Retinal pigment epithelial cell (primary cell): Measurements from ENCODE around the gene MAP2K7.

Source experiments
- DNase-seq: peaks from one replicate; pipeline ENCODE4 v3.0.0-alpha.2; 2010; ENCODE audit warnings: low read depth
- H3K4me3 ChIP-seq: 2 replicates; pipeline ENCODE4 v1.5.1; 2011; ENCODE audit warnings: mild to moderate bottlenecking, low read length, control low read depth, moderate library complexity
- TF ChIP-seq, protein P1 (sequence below): conservative IDR thresholded peaks from 2 replicates; pipeline ENCODE4 v1.5.1; 2011; ENCODE audit warnings: low read depth, low read length, control low read depth, inconsistent platforms

The MAP2K7 gene

DNA sequence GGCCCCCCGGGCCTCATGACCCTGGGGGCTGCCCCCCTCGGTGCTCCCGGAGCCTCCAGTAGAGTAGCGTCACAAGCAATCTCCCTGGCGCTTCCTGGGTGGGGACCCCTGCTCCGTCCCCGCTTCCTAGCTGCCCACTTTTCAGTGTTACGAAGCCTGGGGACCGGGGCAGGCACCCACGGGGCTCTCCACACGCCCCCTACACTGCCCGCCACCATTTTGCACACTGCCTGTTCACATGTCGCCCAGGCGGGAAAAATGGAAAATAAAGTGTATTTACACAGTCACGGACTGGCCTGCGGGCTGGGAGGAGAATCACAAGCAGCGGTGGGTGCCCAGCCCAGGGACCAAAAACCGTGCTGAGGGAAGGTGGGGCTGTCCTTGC, 39.0 kb upstream of the MAP2K7 start:
- no peak for DNase-seq
- no peak overlapping the region for H3K4me3 ChIP-seq
- TF ChIP-seq, protein P1, sequence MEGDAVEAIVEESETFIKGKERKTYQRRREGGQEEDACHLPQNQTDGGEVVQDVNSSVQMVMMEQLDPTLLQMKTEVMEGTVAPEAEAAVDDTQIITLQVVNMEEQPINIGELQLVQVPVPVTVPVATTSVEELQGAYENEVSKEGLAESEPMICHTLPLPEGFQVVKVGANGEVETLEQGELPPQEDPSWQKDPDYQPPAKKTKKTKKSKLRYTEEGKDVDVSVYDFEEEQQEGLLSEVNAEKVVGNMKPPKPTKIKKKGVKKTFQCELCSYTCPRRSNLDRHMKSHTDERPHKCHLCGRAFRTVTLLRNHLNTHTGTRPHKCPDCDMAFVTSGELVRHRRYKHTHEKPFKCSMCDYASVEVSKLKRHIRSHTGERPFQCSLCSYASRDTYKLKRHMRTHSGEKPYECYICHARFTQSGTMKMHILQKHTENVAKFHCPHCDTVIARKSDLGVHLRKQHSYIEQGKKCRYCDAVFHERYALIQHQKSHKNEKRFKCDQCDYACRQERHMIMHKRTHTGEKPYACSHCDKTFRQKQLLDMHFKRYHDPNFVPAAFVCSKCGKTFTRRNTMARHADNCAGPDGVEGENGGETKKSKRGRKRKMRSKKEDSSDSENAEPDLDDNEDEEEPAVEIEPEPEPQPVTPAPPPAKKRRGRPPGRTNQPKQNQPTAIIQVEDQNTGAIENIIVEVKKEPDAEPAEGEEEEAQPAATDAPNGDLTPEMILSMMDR = no peak

DNA sequence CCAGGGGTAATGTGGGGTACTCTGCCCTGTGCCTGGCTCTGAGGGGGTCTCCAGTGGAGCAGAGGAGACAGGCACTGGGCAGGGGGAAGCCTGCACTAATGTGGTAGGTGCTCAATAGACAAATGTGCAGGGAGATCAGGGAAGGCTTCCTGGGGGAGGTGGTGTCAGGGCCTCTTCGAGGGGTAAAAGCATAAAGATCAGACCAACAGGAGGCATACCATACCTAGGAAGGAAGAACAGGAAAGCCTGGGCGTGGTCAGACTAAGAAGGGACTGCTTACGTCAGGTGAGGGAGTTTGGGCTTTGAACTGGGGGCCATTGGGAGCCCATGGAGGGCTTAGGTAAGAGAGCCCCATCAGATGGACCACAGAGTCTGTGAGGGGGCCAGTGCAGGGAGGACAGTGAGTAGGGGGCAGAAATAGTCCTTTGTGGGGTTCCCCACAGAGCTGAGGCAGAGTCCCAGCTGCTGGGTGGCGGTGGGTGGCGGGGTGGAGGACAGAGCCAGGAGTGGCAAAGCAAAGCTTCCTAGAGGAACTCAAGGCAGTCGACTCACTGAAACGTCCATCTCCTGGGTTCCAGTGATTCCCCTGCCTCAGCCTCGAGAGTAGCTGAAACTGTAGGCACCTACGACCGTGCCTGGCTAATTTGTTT, 38.3 kb upstream of the MAP2K7 start:
- DNase-seq = no peak

DNA sequence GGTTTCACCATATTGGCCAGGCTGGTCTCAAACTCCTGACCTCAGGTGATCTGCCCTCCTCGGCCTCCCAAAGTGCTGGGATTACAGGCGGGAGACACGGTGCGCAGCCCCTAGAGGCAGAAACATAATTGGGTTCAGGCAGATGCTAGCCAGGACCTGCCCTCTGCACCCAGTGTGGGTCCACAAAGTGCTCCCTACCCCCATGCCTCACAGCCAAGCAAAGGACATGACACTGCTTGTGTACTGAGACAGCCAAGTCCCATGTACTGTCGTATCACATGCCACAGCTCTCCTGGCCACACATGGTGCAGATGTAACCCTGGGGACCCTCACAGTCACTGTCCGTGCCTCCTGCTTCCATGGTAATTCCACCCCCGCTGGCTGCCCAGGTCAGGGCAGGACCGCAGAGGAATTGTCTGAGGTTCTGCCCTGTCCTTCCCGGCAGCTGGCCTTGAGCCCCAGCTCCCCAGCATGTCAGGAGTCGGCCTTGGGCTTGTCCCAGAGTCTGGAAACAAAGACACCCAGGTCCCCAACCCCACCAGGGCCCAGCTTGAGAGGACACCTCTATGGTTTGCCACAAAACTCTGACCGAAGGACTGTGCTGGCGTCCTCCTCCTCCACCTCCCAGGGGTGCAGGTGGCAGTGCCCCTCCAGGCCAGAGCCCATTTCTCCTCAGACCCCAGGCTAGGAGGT, 37.1 kb upstream of the MAP2K7 start:
- no peak for DNase-seq
- TF ChIP-seq, protein P1 = no peak
- no peak overlapping the region for H3K4me3 ChIP-seq

More for the DNA sequence above, 38.3 kb upstream of the MAP2K7 start:
- no peak overlapping the region for H3K4me3 ChIP-seq
- TF ChIP-seq, protein P1 = no peak

DNA sequence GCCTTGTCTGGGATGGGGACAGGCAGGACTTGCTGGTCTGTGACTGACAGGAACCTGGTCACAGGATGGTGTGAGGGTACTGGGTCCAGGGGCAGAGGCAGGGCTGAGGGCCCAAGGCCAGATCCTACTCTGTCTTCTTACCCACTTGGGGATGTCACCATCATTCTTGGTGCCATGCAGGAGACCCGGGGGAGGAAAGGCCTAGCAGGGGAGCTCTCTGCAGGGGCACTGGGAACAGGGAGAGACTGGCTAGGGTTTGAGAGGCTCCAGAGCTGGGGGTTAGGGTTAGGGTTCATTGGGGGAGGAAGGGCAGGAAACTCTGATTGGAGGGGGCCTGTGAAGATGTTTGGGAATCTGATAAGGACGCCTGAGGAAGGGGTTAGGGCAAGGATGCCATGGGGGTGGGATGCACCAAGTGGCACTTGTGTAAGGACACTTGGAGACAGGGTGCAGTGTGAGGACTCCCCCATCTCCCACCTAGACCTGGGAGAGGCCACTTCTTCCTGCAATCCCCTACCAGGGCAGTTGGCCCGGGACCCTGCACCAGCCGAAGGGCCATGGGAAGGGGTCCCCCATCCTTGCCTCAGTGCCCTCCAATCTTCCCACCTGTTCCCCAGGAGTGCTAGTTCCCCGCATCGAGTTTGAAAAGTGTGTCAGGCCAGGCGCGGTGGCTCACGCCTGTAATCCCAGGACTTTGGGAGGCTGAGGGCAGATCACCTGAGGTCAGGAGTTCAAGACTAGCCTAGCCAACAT, 36.4 kb upstream of the MAP2K7 start:
- DNase-seq = no peak
- no peak overlapping the region for H3K4me3 ChIP-seq
- TF ChIP-seq, protein P1 = no peak

DNA sequence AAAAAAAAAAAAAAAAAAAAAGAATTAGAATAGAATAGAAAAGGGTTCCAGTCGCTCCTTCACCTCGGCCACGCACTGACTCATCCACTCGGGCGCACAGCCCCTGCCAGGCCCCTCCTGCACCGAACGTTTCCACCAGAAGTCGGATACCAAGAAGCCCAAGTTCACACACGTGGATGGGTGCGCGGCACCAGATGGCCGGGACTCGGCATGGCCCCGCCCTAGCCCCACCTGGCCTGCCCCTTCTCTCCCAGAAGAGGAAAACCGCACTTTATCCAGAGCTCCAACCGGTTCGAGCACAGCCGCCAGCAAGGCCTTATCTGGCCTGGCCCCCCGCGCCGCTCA, 35.4 kb upstream of the MAP2K7 start:
- DNase-seq = no peak
- TF ChIP-seq, protein P1 = no peak
- no peak overlapping the region for H3K4me3 ChIP-seq

DNA sequence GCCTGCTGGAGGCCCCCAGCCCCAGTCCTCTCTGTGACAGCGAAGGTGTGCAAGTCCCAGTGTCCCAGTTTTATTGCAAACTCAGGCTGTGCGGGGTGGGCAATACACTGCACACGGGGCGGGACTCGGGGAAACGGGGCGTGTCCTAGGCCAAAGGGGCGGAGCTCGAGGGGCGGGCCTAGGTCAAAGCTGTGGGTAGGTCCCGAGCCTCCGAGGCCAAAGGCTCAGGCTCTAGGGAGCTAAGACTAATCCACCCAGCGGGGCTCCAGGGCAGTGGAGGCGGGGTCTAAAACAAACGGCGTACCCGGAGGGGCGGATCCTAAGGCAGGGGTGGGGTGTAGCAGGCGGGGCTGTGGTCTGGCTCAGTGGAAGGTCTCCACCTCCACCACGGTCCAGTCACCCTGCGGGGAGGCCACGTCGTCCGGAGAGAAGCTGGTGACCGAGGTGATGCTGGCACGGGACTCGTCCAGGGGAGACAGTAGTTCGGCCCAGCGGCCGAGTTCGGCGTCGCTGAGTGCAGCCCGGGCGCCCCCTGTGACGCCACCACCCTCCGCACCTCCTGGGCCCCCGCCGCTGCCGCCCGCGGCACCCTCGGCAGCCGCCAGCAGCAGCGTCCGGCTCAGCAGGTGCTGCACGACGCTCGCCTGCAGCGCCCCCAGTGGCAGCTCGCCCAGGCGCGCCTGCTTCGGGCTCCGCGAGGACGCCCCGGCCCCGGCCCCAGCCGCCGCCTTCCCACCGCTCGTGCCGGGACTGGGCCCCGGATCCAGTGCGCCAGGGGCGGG, 34.8 kb upstream of the MAP2K7 start:
- TF ChIP-seq, protein P1 = peak; percentile 60
- peak overlapping the region; percentile 44 for H3K4me3 ChIP-seq
- peak; percentile 54 for DNase-seq
